Measurements from ENCODE around the gene DCAF5.

DCAF5 gene

DNA sequence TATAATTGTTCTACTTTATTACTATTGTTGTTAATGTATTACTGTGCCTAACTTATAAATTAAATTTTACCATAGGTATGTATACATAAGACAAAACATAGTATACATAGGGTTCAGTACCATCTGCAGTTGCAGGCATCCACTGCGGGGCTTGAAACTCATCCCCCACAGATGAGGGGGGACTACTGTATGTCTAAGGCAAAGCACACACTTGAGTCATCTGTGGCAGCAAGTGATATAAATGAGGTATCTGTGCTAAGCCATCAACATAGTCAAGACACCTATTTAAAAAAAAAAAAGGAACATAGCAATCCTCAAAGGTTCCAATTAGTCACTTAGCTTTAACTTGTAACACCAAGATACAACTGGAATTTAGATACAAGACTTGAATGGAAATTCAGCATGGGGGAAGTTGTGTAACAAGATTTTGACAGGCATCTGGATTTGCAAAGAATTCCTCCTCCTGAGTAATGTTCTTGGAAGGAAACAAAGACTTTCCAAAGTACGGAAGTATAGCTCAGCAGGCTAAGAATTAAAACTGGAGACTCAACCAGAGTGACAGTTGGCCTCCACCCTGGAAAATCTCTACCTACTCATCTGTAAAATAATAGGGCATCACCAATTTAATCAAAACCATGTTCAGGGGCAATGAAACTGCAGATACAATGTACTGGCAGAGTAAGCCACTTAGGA, 14.9 kb downstream of the DCAF5 start:
- Histone ChIP-seq H3K9me2 (replicated peaks; ENCODE audit: insufficient read depth, low read length) (no peaks in the 10 kb centered on the region), H2AFZ (ENCODE audit: low read length) (no peak overlapping the region), H3K9ac (ENCODE audit: low read length) (no peak overlapping the region), H3K4me3 (ENCODE audit: low read length) (no peak overlapping the region), H3K9me3 (replicated peaks; ENCODE audit: insufficient read depth, low read length) (no peaks in the 10 kb centered on the region), H3K27me3 (replicated peaks; ENCODE audit: insufficient read depth, low read length) (no peaks in the 10 kb centered on the region), H3F3A (ENCODE audit: insufficient read depth, low read length) (no peaks in the 10 kb centered on the region), H3K79me2 (ENCODE audit: low read length) (peaks cover 53% of the 10 kb centered on the region), H3K36me3 (replicated peaks; ENCODE audit: insufficient read depth, low read length) (no peaks in the 10 kb centered on the region), H3K27ac (ENCODE audit: low read length) (no peak overlapping the region), H3K4me1 (ENCODE audit: low read length) (no peaks in the 10 kb centered on the region), H4K20me1 (ENCODE audit: insufficient read depth, low read length) (no peaks in the 10 kb centered on the region), H3K4me2 (ENCODE audit: low read depth, low read length) (no peak overlapping the region)
- no peak for DNase-seq
- TF ChIP-seq, protein P1, sequence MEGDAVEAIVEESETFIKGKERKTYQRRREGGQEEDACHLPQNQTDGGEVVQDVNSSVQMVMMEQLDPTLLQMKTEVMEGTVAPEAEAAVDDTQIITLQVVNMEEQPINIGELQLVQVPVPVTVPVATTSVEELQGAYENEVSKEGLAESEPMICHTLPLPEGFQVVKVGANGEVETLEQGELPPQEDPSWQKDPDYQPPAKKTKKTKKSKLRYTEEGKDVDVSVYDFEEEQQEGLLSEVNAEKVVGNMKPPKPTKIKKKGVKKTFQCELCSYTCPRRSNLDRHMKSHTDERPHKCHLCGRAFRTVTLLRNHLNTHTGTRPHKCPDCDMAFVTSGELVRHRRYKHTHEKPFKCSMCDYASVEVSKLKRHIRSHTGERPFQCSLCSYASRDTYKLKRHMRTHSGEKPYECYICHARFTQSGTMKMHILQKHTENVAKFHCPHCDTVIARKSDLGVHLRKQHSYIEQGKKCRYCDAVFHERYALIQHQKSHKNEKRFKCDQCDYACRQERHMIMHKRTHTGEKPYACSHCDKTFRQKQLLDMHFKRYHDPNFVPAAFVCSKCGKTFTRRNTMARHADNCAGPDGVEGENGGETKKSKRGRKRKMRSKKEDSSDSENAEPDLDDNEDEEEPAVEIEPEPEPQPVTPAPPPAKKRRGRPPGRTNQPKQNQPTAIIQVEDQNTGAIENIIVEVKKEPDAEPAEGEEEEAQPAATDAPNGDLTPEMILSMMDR (IDR thresholded peaks at IDR 0.05; ENCODE audit: low read length), result no peak
- TF ChIP-seq EZH2 (optimal IDR thresholded peaks at IDR 0.05; ENCODE audit: low read depth, low read length) (no peak), EZH2phosphoT487 (IDR thresholded peaks at IDR 0.05; ENCODE audit: low read length) (no peak)

DNA sequence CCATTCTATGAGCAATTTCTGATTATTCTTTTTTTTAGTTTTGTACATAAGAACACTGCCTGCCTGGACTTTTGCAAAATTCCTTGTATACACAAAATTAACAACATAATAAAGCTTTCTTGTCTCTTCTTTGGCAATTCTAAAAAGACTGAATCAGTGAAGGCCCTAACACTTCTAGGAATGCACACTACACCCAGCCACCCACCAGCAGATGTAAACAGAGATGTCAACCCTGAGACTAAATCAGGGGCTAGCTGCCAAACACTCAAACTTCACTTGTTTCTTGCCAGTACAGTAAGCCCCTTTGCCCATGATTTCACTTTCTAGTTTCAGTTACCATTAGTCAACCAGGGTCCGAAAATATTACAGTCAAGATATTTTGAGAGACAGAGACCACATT, 15.5 kb downstream of the DCAF5 start:
- Histone ChIP-seq H2AFZ (ENCODE audit: low read length) (no peak overlapping the region), H3K4me2 (ENCODE audit: low read depth, low read length) (no peak overlapping the region), H3F3A (ENCODE audit: insufficient read depth, low read length) (no peaks in the 10 kb centered on the region), H3K36me3 (replicated peaks; ENCODE audit: insufficient read depth, low read length) (no peaks in the 10 kb centered on the region), H3K9me2 (replicated peaks; ENCODE audit: insufficient read depth, low read length) (no peaks in the 10 kb centered on the region), H4K20me1 (ENCODE audit: insufficient read depth, low read length) (no peaks in the 10 kb centered on the region), H3K4me3 (ENCODE audit: low read length) (no peak overlapping the region), H3K4me1 (ENCODE audit: low read length) (no peaks in the 10 kb centered on the region), H3K27ac (ENCODE audit: low read length) (no peak overlapping the region), H3K9me3 (replicated peaks; ENCODE audit: insufficient read depth, low read length) (no peaks in the 10 kb centered on the region), H3K79me2 (ENCODE audit: low read length) (peaks cover 51% of the 10 kb centered on the region), H3K9ac (ENCODE audit: low read length) (no peak overlapping the region), H3K27me3 (replicated peaks; ENCODE audit: insufficient read depth, low read length) (no peaks in the 10 kb centered on the region)
- TF ChIP-seq EZH2phosphoT487 (IDR thresholded peaks at IDR 0.05; ENCODE audit: low read length) (no peak), EZH2 (optimal IDR thresholded peaks at IDR 0.05; ENCODE audit: low read depth, low read length) (no peak)
- TF ChIP-seq, protein P1 (IDR thresholded peaks at IDR 0.05; ENCODE audit: low read length), result no peak
- DNase-seq, result no peak

DNA sequence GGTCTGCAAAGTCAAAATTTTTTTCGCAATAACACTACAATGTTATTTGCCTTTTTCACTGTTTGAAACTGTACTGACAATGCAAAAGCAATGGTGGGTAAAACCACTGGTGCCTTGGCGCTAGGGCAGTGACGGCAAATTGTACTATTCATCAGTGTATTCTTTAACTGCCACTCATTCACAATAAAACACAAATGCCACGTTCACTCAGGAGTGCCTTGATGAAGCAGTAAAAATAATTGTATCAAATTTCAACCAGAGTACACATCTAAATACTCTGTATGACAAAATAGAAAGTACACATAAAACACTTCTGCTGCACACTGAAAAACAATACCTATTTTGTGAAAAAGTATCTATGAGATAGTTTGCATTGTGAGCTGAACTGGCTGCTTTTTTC, 17.8 kb downstream of the DCAF5 start:
- no peak for DNase-seq
- TF ChIP-seq EZH2 (optimal IDR thresholded peaks at IDR 0.05; ENCODE audit: low read depth, low read length) (no peak), EZH2phosphoT487 (IDR thresholded peaks at IDR 0.05; ENCODE audit: low read length) (no peak)
- TF ChIP-seq, protein P1 (IDR thresholded peaks at IDR 0.05; ENCODE audit: low read length), result no peak
- H3K79me2 ChIP-seq (ENCODE audit: low read length), result peaks cover 44% of the 10 kb centered on the region
- no peaks in the 10 kb centered on the region for H3K36me3 ChIP-seq (replicated peaks; ENCODE audit: insufficient read depth, low read length)
- no peaks in the 10 kb centered on the region; the same call in 1 of the 2 replicates for H3K4me1 ChIP-seq (ENCODE audit: low read length)
- no peak overlapping the region for H3K4me3 ChIP-seq (ENCODE audit: low read length)
- H3K9me2 ChIP-seq (replicated peaks; ENCODE audit: insufficient read depth, low read length), result no peaks in the 10 kb centered on the region
- no peak overlapping the region for H3K27ac ChIP-seq (ENCODE audit: low read length)
- no peaks in the 10 kb centered on the region for H3K27me3 ChIP-seq (replicated peaks; ENCODE audit: insufficient read depth, low read length)
- H4K20me1 ChIP-seq (ENCODE audit: insufficient read depth, low read length), result no peaks in the 10 kb centered on the region
- H3K9ac ChIP-seq (ENCODE audit: low read length), result no peak overlapping the region
- H3K4me2 ChIP-seq (ENCODE audit: low read depth, low read length), result no peak overlapping the region
- no peaks in the 10 kb centered on the region for H3K9me3 ChIP-seq (replicated peaks; ENCODE audit: insufficient read depth, low read length)
- no peak overlapping the region for H2AFZ ChIP-seq (ENCODE audit: low read length)
- H3F3A ChIP-seq (ENCODE audit: insufficient read depth, low read length), result no peaks in the 10 kb centered on the region

Data from MM.1S (cell line).